ENCODE results near the gene MPND. TPM values are rescaled to one million over a fixed set of nuclear protein-coding genes. Genes with fewer than 3 reads are reported as not detected.

Gene MPND
- total RNA-seq, 1 experiment from 2014 or later, result 24.3 TPM

DNA sequence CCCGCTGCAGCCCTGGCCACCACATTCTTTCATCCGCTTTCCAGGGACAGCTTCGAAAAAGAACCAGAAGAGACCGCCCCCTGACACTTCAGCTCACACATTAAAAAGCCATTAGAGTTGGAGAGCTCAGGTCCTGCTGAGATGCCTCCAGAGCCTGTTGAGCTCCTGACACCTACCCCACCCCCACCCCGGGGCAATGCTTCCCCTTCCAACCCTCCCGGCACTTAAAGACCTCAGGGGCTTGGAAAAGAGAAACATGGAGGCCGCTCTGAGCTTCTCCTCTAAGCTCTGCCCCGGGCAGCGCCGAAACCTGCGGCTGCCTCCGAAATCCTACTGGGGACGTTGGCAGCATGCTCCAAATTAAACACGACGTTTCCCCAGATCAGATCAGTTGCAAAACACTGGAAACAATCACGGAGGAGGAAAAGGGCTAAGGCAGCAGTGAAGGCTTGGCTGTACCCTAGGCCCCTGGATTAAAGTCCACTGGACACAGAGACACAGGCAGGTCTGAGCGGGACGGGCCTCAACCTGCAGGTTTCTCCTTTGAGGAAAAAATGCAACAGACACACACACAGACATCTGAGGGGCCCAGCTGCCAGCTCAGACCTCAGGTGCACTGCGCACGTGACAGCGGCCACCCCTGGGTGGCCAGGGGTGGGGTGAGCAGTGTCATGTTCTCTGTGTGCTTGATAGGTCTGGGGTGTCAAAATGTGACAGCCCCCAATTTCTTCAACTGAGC, 47.4 kb downstream of the MPND start:
- Histone ChIP-seq H3K79me2 (ENCODE audit: insufficient read depth, low read length) (peaks cover 96% of the 10 kb centered on the region), H3K27ac (ENCODE audit: low read depth, low read length) (no peak overlapping the region)
- POLR2A ChIA-PET, result no interaction called here

DNA sequence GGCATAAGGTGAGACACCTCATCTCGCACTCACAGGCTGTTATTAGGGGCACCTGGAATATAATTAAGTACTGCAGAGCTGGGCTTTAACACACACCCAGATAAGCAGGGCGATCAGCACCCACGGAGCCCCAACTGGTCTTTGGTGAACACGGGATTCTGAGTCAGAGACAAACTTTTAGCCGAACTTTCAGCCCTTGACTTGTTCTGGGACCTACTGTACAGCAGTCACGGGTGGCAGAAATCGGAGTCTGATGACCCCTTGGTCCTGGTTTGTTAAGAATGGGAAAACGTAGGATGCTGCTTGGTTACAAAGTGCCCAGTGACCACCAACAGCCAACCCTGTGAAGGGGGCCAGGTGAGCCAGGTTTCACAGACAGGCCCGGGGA, 47.9 kb downstream of the MPND start:
- peaks cover 4 to 13% of the 10 kb centered on the region in 2 experiments; a peak in 2 of 4 replicates for H3K36me3 ChIP-seq (ENCODE audit: control insufficient read depth in 1 of 2, insufficient read depth in 2 of 2, low read length in 2 of 2)
- TF ChIP-seq, protein P1, sequence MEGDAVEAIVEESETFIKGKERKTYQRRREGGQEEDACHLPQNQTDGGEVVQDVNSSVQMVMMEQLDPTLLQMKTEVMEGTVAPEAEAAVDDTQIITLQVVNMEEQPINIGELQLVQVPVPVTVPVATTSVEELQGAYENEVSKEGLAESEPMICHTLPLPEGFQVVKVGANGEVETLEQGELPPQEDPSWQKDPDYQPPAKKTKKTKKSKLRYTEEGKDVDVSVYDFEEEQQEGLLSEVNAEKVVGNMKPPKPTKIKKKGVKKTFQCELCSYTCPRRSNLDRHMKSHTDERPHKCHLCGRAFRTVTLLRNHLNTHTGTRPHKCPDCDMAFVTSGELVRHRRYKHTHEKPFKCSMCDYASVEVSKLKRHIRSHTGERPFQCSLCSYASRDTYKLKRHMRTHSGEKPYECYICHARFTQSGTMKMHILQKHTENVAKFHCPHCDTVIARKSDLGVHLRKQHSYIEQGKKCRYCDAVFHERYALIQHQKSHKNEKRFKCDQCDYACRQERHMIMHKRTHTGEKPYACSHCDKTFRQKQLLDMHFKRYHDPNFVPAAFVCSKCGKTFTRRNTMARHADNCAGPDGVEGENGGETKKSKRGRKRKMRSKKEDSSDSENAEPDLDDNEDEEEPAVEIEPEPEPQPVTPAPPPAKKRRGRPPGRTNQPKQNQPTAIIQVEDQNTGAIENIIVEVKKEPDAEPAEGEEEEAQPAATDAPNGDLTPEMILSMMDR (IDR thresholded peaks at IDR 0.05 in 2 of 3, conservative IDR thresholded peaks at IDR 0.05 in 1 of 3; ENCODE audit: borderline replicate concordance in 1 of 3, insufficient read depth in 1 of 3, low read depth in 2 of 3, low read length in 2 of 3), result no peak
- TF ChIP-seq, protein P2, sequence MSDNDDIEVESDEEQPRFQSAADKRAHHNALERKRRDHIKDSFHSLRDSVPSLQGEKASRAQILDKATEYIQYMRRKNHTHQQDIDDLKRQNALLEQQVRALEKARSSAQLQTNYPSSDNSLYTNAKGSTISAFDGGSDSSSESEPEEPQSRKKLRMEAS (IDR thresholded peaks at IDR 0.05), result no peak
- TF ChIP-seq FOSL1 (IDR thresholded peaks at IDR 0.05; ENCODE audit: low read depth), result no peak
- no peak for TF ChIP-seq ZFX (IDR thresholded peaks at IDR 0.05)
- TF ChIP-seq TCF7L2 (IDR thresholded peaks at IDR 0.05; ENCODE audit: borderline replicate concordance, extremely low read depth, insufficient read depth, insufficient read length), result no peak
- no peak for TF ChIP-seq ZNF274 (IDR thresholded peaks at IDR 0.05; ENCODE audit: low read depth, low read length)
- no peak for TF ChIP-seq RAD21 (IDR thresholded peaks at IDR 0.05; ENCODE audit: low read depth)
- no peak overlapping the region for H3K9ac ChIP-seq (ENCODE audit: low read length)
- H2AFZ ChIP-seq (ENCODE audit: low read depth, low read length, poor library complexity, severe bottlenecking), result no peak overlapping the region
- CTCF ChIA-PET, result interaction anchor here (0.6 kb wide), 1 partner anchor 9 kb away, joined by 3 read pairs; the partner anchor contains the start of gene SH3GL1
- H3K79me2 ChIP-seq (ENCODE audit: insufficient read depth, low read length), result peaks cover 96% of the 10 kb centered on the region
- H3K27me3 ChIP-seq (ENCODE audit: insufficient read depth, low read length), result no peaks in the 10 kb centered on the region
- H3K27ac ChIP-seq (ENCODE audit: low read depth, low read length), result no peak overlapping the region
- POLR2A ChIA-PET, result no interaction called here
- H3K9me3 ChIP-seq (ENCODE audit: control insufficient read depth in 1 of 2, insufficient read depth in 1 of 2, low read depth in 1 of 2, low read length in 2 of 2), result no peaks in the 10 kb centered on the region
- H3K4me3 ChIP-seq (replicated peaks in 1 of 2; ENCODE audit: low read depth in 1 of 2, low read length in 2 of 2), result no peak overlapping the region
- BruUV-seq (replicated peaks), result no TSS peak
- no peak for ATAC-seq
- H3K4me1 ChIP-seq (ENCODE audit: control insufficient read depth in 1 of 2, insufficient read depth in 2 of 2, low read length in 2 of 2), result no peaks in the 10 kb centered on the region
- no peak overlapping the region for H3K4me2 ChIP-seq (ENCODE audit: low read length)
- H4K20me1 ChIP-seq (ENCODE audit: insufficient read depth), result no peaks in the 10 kb centered on the region
- RAD21 ChIA-PET (ENCODE audit: low non-redundant PET in 1 of 2, low total read pairs in 2 of 2, uncharacterized antibody in 2 of 2, unreplicated experiment in 2 of 2), result no interaction called here
- DNase-seq (ENCODE audit: low read depth, low spot score), result no peak
- no peaks in the 10 kb centered on the region for H3K9me2 ChIP-seq (ENCODE audit: insufficient read depth)
- intact Hi-C loops (cut with micrococcal nuclease), result no loop called here

More for the DNA sequence above, 47.4 kb downstream of the MPND start:
- intact Hi-C loops (cut with micrococcal nuclease), result no loop called here
- Histone ChIP-seq H3K27me3 (ENCODE audit: insufficient read depth, low read length) (no peaks in the 10 kb centered on the region), H2AFZ (ENCODE audit: low read depth, low read length, poor library complexity, severe bottlenecking) (no peak overlapping the region), H3K9me3 (ENCODE audit: control insufficient read depth in 1 of 2, insufficient read depth in 1 of 2, low read depth in 1 of 2, low read length in 2 of 2) (no peaks in the 10 kb centered on the region), H3K4me3 (replicated peaks in 1 of 2; ENCODE audit: low read depth in 1 of 2, low read length in 2 of 2) (no peak overlapping the region), H3K9me2 (ENCODE audit: insufficient read depth) (no peaks in the 10 kb centered on the region), H3K9ac (ENCODE audit: low read length) (no peak overlapping the region), H3K36me3 (ENCODE audit: control insufficient read depth in 1 of 2, insufficient read depth in 2 of 2, low read length in 2 of 2) (peaks cover 4 to 13% of the 10 kb centered on the region in 2 experiments; a peak in 2 of 4 replicates), H3K4me2 (ENCODE audit: low read length) (no peak overlapping the region), H3K4me1 (ENCODE audit: control insufficient read depth in 1 of 2, insufficient read depth in 2 of 2, low read length in 2 of 2) (no peaks in the 10 kb centered on the region), H4K20me1 (ENCODE audit: insufficient read depth) (peaks cover 3% of the 10 kb centered on the region; the same call in 1 of the 2 replicates)
- ATAC-seq (no peak), DNase-seq (ENCODE audit: low read depth, low spot score) (no peak)
- ChIA-PET CTCF (no interaction called here), RAD21 (ENCODE audit: low non-redundant PET in 1 of 2, low total read pairs in 2 of 2, uncharacterized antibody in 2 of 2, unreplicated experiment in 2 of 2) (no interaction called here)
- BruUV-seq (replicated peaks), result no TSS peak
- no peak for TF ChIP-seq SP1 (IDR thresholded peaks at IDR 0.05; ENCODE audit: low read depth)
- no peak for TF ChIP-seq JUND (IDR thresholded peaks at IDR 0.05)
